ENCODE results near the gene RGL1. TPM values are rescaled to one million over a fixed set of nuclear protein-coding genes. Genes with fewer than 3 reads are reported as not detected.

Gene RGL1
- total and polyA plus RNA-seq, 2 donors (not counting 3 experiments of a cell fraction or from before 2014, with no cell fraction given) = 19.8 to 35.3 TPM

DNA sequence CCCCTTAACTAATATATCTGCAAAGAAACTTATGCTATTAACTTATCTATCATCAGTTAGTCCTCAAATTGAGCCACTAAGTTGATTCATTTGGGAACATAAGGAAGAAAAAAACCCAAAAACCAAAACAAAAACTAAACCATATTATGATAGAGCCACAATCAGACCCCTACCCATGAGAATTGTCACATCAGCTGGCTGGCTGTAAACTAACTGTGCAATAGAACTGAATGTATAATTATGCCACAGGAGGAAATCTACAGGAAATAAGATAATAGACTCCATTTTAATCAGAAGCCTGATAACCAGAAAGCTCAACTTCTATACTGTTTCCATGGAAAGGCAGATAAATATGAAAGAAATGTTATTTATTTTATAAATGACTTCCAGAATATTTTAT is 110.0 kb downstream of the RGL1 start:
- Histone ChIP-seq H3K27ac (ENCODE audit: insufficient read depth, low read depth, low read length) (peak overlapping the region; percentile 59), H3K4me1 (ENCODE audit: control insufficient read depth, extremely low read depth, insufficient read depth, low read length) (peaks cover 32% of the 10 kb centered on the region), H3K4me3 (replicated peaks in 1 of 3; ENCODE audit: insufficient read depth in 1 of 3, low read depth in 1 of 3, low read length in 3 of 3) (no peak overlapping the region), H3K9me3 (replicated peaks; ENCODE audit: control insufficient read depth, insufficient read depth, low read length) (no peaks in the 10 kb centered on the region), H3K79me2 (ENCODE audit: control insufficient read depth, insufficient read depth, low read length) (no peaks in the 10 kb centered on the region), H4K20me1 (replicated peaks; ENCODE audit: control insufficient read depth, extremely low read depth, insufficient read depth, low read length) (no peaks in the 10 kb centered on the region), H3K36me3 (ENCODE audit: control insufficient read depth in 2 of 2, extremely low read depth in 1 of 2, insufficient read depth in 2 of 2, low read length in 2 of 2) (peaks cover 6 to 16% of the 10 kb centered on the region in 2 experiments), H3K27me3 (ENCODE audit: control insufficient read depth in 2 of 2, insufficient read depth in 2 of 2, low read length in 2 of 2) (no peaks in the 10 kb centered on the region), H2AFZ (ENCODE audit: low read depth, low read length) (no peak overlapping the region), H3K4me2 (ENCODE audit: insufficient read depth, low read length) (peak overlapping the region; percentile 57), H3K9me1 (replicated peaks; ENCODE audit: control insufficient read depth, extremely low read depth, insufficient read depth, low read length) (no peaks in the 10 kb centered on the region), H3K9ac (replicated peaks; ENCODE audit: extremely low read depth, insufficient read depth, low read length) (peak overlapping the region; percentile 37)
- intact Hi-C loops (cut with micrococcal nuclease) (loop anchor here (1.0 to 5.0 kb wide), 5 partner anchors 27 to 747 kb away; no protein-coding TSS in a partner anchor), dilution Hi-C loops (cut with MboI; ENCODE audit: extremely low pct_ligation_motif_present, low sequenced_read_pairs) (no loop called here)
- peak; percentile 50 for DNase-seq (ENCODE audit: low read depth, low spot score)
- CTCF ChIA-PET = interaction anchor here (0.7 to 5.1 kb wide), 31 partner anchors 13 to 777 kb away, joined by 3 to 307 read pairs (median 6); partner anchors contain the start of genes APOBEC4, ARPC5 and RGL1
- POLR2A ChIA-PET = interaction anchor here (1.5 kb wide), 1 partner anchor 110 kb away, joined by 4 read pairs; the partner anchor contains the start of gene RGL1
- peak; percentile 53 for FAIRE-seq
- TF ChIP-seq JUN (IDR thresholded peaks at IDR 0.05; ENCODE audit: borderline replicate concordance, insufficient read depth, insufficient read length, low read depth) (no peak), GATA2 (IDR thresholded peaks at IDR 0.05; ENCODE audit: insufficient read depth, insufficient read length, low read depth, low read length) (no peak), POLR2A (IDR thresholded peaks at IDR 0.05; ENCODE audit: low read depth, low read length) (no peak), FOS (IDR thresholded peaks at IDR 0.05; ENCODE audit: borderline replicate concordance, insufficient read depth, low read length) (no peak), EZH2 (IDR thresholded peaks at IDR 0.05; ENCODE audit: borderline replicate concordance, low read depth, low read length, severe bottlenecking) (no peak)
- TF ChIP-seq, protein P1, sequence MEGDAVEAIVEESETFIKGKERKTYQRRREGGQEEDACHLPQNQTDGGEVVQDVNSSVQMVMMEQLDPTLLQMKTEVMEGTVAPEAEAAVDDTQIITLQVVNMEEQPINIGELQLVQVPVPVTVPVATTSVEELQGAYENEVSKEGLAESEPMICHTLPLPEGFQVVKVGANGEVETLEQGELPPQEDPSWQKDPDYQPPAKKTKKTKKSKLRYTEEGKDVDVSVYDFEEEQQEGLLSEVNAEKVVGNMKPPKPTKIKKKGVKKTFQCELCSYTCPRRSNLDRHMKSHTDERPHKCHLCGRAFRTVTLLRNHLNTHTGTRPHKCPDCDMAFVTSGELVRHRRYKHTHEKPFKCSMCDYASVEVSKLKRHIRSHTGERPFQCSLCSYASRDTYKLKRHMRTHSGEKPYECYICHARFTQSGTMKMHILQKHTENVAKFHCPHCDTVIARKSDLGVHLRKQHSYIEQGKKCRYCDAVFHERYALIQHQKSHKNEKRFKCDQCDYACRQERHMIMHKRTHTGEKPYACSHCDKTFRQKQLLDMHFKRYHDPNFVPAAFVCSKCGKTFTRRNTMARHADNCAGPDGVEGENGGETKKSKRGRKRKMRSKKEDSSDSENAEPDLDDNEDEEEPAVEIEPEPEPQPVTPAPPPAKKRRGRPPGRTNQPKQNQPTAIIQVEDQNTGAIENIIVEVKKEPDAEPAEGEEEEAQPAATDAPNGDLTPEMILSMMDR (IDR thresholded peaks at IDR 0.05; ENCODE audit: extremely low read depth in 1 of 2, insufficient read depth in 1 of 2, low read depth in 1 of 2, low read length in 2 of 2) = no peak
- no TSS peak for BruUV-seq (replicated peaks)

All from endothelial cell of umbilical vein (primary cell).